Parathyroid adenoma (tissue), 2 donors: ENCODE measurements around the gene LYG1.

Experiments
- H2AFZ ChIP-seq: fragments of 300-600 bp; sonication (generic); one replicate; pipeline ENCODE4 v1.7.0; 2017; ENCODE audit warnings: antibody characterized with exemption, mild to moderate bottlenecking
- H3K27ac ChIP-seq: fragments of 300-600 bp; sonication (generic); one replicate; pipeline ENCODE4 v1.7.0; 2017
- H3K27me3 ChIP-seq: fragments of 300-600 bp; sonication (generic); one replicate; pipeline ENCODE4 v1.7.0; 2017; ENCODE audit warnings: low read length; ENCODE audit not compliant: control insufficient read depth, insufficient read depth
- H3K36me3 ChIP-seq: fragments of 300-600 bp; sonication (generic); one replicate; pipeline ENCODE4 v1.7.0; 2017; ENCODE audit warnings: low read length; ENCODE audit not compliant: control insufficient read depth, insufficient read depth
- H3K4me1 ChIP-seq: fragments of 300-600 bp; sonication (generic); one replicate; pipeline ENCODE4 v1.7.0; 2017; ENCODE audit warnings: control low read depth
- H3K4me2 ChIP-seq: fragments of 300-600 bp; sonication (generic); one replicate; pipeline ENCODE4 v1.7.0; 2017; ENCODE audit warnings: low read length
- H3K4me3 ChIP-seq: fragments of 300-600 bp; sonication (generic); one replicate; pipeline ENCODE4 v1.7.0; 2017; ENCODE audit warnings: low read depth, low read length
- H3K79me2 ChIP-seq: fragments of 300-600 bp; sonication (generic); one replicate; pipeline ENCODE4 v1.7.0; 2017; ENCODE audit warnings: control low read depth
- H3K9ac ChIP-seq: fragments of 300-600 bp; sonication (generic); one replicate; pipeline ENCODE4 v1.7.0; 2017; ENCODE audit warnings: mild to moderate bottlenecking
- H3K9me3 ChIP-seq: fragments of 300-600 bp; sonication (generic); one replicate; pipeline ENCODE4 v1.7.0; 2017; ENCODE audit warnings: low read length; ENCODE audit not compliant: control insufficient read depth
- TF ChIP-seq, protein P1 (sequence below): fragments of 300-600 bp; sonication (generic); IDR thresholded peaks from one replicate; pipeline ENCODE4 v1.7.0; 2017; ENCODE audit warnings: antibody characterized with exemption, mild to moderate bottlenecking
- donor health status: primary hyperparathyroidism.

Gene LYG1

GRCh38 chr2:99255491-99256318 is 45.3 kb downstream of the LYG1 start, which contains the start of gene LYG2:
TSS of gene LYG2 (minus strand) at chr2:99255666. CDS start at chr2:99254260, 1,406 bp downstream.
- Histone ChIP-seq H3K4me2 (no peak within 1 kb of the TSS), H3K9ac (no peak within 1 kb of the TSS), H3K4me1 (no peaks in the 10 kb centered on the region), H3K4me3 (no peak within 1 kb of the TSS), H3K27ac (no peak within 1 kb of the TSS), H3K9me3 (no peaks in the 10 kb centered on the region), H2AFZ (no peak within 1 kb of the TSS), H3K79me2 (no peaks in the 10 kb centered on the region), H3K36me3 (no peaks in the 10 kb centered on the region), H3K27me3 (no peaks in the 10 kb centered on the region)
- TF ChIP-seq, protein P1, sequence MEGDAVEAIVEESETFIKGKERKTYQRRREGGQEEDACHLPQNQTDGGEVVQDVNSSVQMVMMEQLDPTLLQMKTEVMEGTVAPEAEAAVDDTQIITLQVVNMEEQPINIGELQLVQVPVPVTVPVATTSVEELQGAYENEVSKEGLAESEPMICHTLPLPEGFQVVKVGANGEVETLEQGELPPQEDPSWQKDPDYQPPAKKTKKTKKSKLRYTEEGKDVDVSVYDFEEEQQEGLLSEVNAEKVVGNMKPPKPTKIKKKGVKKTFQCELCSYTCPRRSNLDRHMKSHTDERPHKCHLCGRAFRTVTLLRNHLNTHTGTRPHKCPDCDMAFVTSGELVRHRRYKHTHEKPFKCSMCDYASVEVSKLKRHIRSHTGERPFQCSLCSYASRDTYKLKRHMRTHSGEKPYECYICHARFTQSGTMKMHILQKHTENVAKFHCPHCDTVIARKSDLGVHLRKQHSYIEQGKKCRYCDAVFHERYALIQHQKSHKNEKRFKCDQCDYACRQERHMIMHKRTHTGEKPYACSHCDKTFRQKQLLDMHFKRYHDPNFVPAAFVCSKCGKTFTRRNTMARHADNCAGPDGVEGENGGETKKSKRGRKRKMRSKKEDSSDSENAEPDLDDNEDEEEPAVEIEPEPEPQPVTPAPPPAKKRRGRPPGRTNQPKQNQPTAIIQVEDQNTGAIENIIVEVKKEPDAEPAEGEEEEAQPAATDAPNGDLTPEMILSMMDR: no peak

- TF ChIP-seq, protein P1: no peak
- Histone ChIP-seq H3K36me3 (no peaks in the 10 kb centered on the region), H3K9me3 (no peaks in the 10 kb centered on the region), H3K4me3 (no peak overlapping the region), H3K9ac (no peak overlapping the region), H3K27ac (no peak overlapping the region), H2AFZ (no peak overlapping the region), H3K27me3 (no peaks in the 10 kb centered on the region), H3K4me2 (no peak overlapping the region), H3K4me1 (no peaks in the 10 kb centered on the region), H3K79me2 (no peaks in the 10 kb centered on the region)
Measured at GRCh38 chr2:99249951-99250350, 51.0 kb downstream of the LYG1 start.

DNA sequence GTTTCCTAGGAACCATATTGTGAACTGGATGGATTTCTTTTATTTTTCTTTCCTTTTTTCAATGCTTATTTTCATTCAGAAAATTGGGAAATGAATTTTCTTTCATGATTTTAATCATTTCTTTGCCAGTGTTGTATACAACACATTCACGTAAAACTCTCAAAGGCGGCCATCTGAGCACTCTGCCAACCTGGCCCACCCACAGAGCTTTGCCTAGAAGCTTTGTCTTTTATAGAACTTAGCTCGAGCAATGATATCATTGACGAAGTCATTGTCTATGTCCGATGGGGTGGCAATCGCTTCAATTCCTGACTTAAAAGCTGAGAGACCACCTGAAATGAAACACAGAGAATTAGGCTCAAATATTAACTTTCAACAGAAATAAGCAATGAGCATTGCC is 58.8 kb downstream of the LYG1 start:
- Histone ChIP-seq H3K79me2 (no peaks in the 10 kb centered on the region), H3K4me3 (no peak overlapping the region), H3K9me3 (no peaks in the 10 kb centered on the region), H2AFZ (no peak overlapping the region), H3K36me3 (no peaks in the 10 kb centered on the region), H3K27me3 (no peaks in the 10 kb centered on the region), H3K4me2 (no peak overlapping the region), H3K27ac (no peak overlapping the region), H3K9ac (no peak overlapping the region), H3K4me1 (no peaks in the 10 kb centered on the region)
- TF ChIP-seq, protein P1: no peak

DNA sequence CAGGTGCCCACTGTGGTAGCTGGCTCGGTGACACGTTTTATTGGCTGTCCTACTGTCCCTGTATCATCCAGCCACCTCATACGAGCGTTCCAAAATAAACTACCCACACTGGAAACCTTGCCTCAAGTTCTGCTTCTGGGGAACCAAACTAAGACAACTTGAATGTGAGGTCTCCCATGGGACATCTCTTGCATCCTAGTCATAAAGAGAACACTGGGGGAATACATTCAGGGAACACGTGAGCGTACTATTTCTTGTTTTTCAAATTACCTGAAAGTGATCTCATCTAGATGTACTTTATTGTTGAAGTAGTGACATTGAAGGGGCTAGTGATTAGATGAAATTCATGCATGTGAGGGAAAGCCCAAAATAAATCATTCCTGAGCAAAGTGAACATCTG is 60.6 kb downstream of the LYG1 start:
- Histone ChIP-seq H3K4me3 (no peak overlapping the region), H3K9me3 (no peaks in the 10 kb centered on the region), H3K9ac (no peak overlapping the region), H3K4me1 (no peaks in the 10 kb centered on the region), H3K79me2 (no peaks in the 10 kb centered on the region), H3K4me2 (no peak overlapping the region), H3K27ac (no peak overlapping the region), H2AFZ (no peak overlapping the region), H3K27me3 (no peaks in the 10 kb centered on the region), H3K36me3 (no peaks in the 10 kb centered on the region)
- TF ChIP-seq, protein P1: no peak

DNA sequence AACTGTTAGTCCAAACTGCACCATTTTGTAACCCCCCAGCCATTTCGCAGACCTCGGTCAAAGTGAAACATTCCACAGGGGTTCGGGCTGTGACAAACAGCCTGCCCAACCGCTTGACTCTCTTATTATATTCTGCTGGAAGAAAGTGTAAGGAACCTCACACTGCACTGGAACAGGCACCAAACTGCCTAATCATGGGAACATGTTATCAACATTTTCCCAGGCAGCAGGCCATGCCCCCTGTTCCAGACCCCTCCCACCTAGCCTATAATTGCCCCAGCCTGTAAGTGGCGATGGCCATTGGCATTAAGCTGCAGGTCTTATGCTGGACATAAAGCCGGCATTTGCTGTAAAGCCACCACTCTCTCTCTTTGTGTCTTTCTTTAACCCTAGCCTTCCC is 62.4 kb downstream of the LYG1 start:
- no peaks in the 10 kb centered on the region for H3K4me1 ChIP-seq
- H3K9me3 ChIP-seq: no peaks in the 10 kb centered on the region
- no peak overlapping the region for H3K4me2 ChIP-seq
- TF ChIP-seq, protein P1: no peak
- H3K79me2 ChIP-seq: no peaks in the 10 kb centered on the region
- H3K36me3 ChIP-seq: no peaks in the 10 kb centered on the region
- no peaks in the 10 kb centered on the region for H3K27me3 ChIP-seq
- no peak overlapping the region for H3K27ac ChIP-seq
- H3K9ac ChIP-seq: no peak overlapping the region
- H2AFZ ChIP-seq: no peak overlapping the region
- no peak overlapping the region for H3K4me3 ChIP-seq
